Activated naive CD8-positive, alpha-beta T cell (primary cell): ENCODE measurements around the gene ZNF683.
A peak's percentile ranks its signal among the peaks of the same experiment; 100 is the strongest.
"Not testable (repeated sequence)": the region's sequence is repeated elsewhere in the genome, so short reads cannot be mapped to it uniquely, and the experiment has no call there.

Source experiments
- H3K27ac Mint-ChIP-seq: one replicate; pipeline ENCODE4 v1.8.0; 2021; ENCODE audit warnings: mixed read lengths
- H3K27me3 Mint-ChIP-seq: one replicate; pipeline ENCODE4 v1.8.0; 2021; ENCODE audit warnings: mixed read lengths
- H3K36me3 Mint-ChIP-seq: one replicate; pipeline ENCODE4 v1.8.0; 2021; ENCODE audit warnings: mixed read lengths
- H3K4me1 Mint-ChIP-seq: one replicate; pipeline ENCODE4 v1.8.0; 2021; ENCODE audit warnings: low read depth, mixed read lengths
- H3K4me3 Mint-ChIP-seq: one replicate; pipeline ENCODE4 v1.8.0; 2021; ENCODE audit warnings: mild to moderate bottlenecking, mixed read lengths
- H3K9me3 Mint-ChIP-seq: one replicate; pipeline ENCODE4 v1.8.0; 2021; ENCODE audit warnings: low read depth, mixed read lengths

The ZNF683 gene

GRCh38 chr1:26399034-26399433 lies 26.5 kb upstream of the ZNF683 start:
- no peaks in the 10 kb centered on the region for H3K36me3 Mint-ChIP-seq
- peaks cover 8% of the 10 kb centered on the region for H3K27me3 Mint-ChIP-seq
- H3K4me3 Mint-ChIP-seq, result no peak overlapping the region
- no peaks in the 10 kb centered on the region for H3K9me3 Mint-ChIP-seq
- no peak overlapping the region for H3K27ac Mint-ChIP-seq
- peaks cover 4% of the 10 kb centered on the region for H3K4me1 Mint-ChIP-seq

GRCh38 chr1:26395754-26396153 lies 23.2 kb upstream of the ZNF683 start:
- Mint-ChIP-seq H3K9me3 (no peaks in the 10 kb centered on the region), H3K4me1 (peaks cover 14% of the 10 kb centered on the region), H3K4me3 (no peak overlapping the region), H3K27me3 (no peaks in the 10 kb centered on the region), H3K36me3 (no peaks in the 10 kb centered on the region), H3K27ac (no peak overlapping the region)

- Mint-ChIP-seq H3K4me3 (no peak overlapping the region), H3K27me3 (no peaks in the 10 kb centered on the region), H3K27ac (peak overlapping the region; percentile 5), H3K4me1 (peaks cover 36% of the 10 kb centered on the region), H3K36me3 (no peaks in the 10 kb centered on the region), H3K9me3 (no peaks in the 10 kb centered on the region)
Observed at GRCh38 chr1:26391450-26391849, 18.9 kb upstream of the ZNF683 start.

GRCh38 chr1:26389604-26390247 lies 17.2 kb upstream of the ZNF683 start:
- H3K4me3 Mint-ChIP-seq, result no peak overlapping the region
- H3K4me1 Mint-ChIP-seq, result peaks cover 47% of the 10 kb centered on the region
- no peak overlapping the region for H3K27ac Mint-ChIP-seq
- no peaks in the 10 kb centered on the region for H3K9me3 Mint-ChIP-seq
- no peaks in the 10 kb centered on the region for H3K27me3 Mint-ChIP-seq
- no peaks in the 10 kb centered on the region for H3K36me3 Mint-ChIP-seq

GRCh38 chr1:26388791-26389445 lies 16.4 kb upstream of the ZNF683 start:
- no peaks in the 10 kb centered on the region for H3K27me3 Mint-ChIP-seq
- no peaks in the 10 kb centered on the region for H3K9me3 Mint-ChIP-seq
- H3K36me3 Mint-ChIP-seq, result no peaks in the 10 kb centered on the region
- no peak overlapping the region for H3K4me3 Mint-ChIP-seq
- H3K4me1 Mint-ChIP-seq, result peaks cover 52% of the 10 kb centered on the region
- no peak overlapping the region for H3K27ac Mint-ChIP-seq

GRCh38 chr1:26387447-26387846 lies 14.9 kb upstream of the ZNF683 start:
- Mint-ChIP-seq H3K27me3 (no peaks in the 10 kb centered on the region), H3K36me3 (no peaks in the 10 kb centered on the region), H3K27ac (no peak overlapping the region), H3K4me3 (no peak overlapping the region), H3K4me1 (peaks cover 53% of the 10 kb centered on the region), H3K9me3 (no peaks in the 10 kb centered on the region)

GRCh38 chr1:26385063-26385462 lies 12.5 kb upstream of the ZNF683 start:
- peaks cover 48% of the 10 kb centered on the region for H3K4me1 Mint-ChIP-seq
- H3K27me3 Mint-ChIP-seq, H3K9me3 Mint-ChIP-seq, H3K36me3 Mint-ChIP-seq, H3K27ac Mint-ChIP-seq, H3K4me3 Mint-ChIP-seq: not testable (repeated sequence)

GRCh38 chr1:26384076-26384475 lies 11.5 kb upstream of the ZNF683 start:
- Mint-ChIP-seq H3K27ac (no peak overlapping the region), H3K36me3 (no peaks in the 10 kb centered on the region), H3K9me3 (no peaks in the 10 kb centered on the region), H3K4me3 (no peak overlapping the region), H3K27me3 (no peaks in the 10 kb centered on the region), H3K4me1 (peaks cover 42% of the 10 kb centered on the region)

- Mint-ChIP-seq H3K9me3 (no peaks in the 10 kb centered on the region), H3K4me1 (peaks cover 61% of the 10 kb centered on the region), H3K27ac (peak overlapping the region; percentile 73), H3K27me3 (no peaks in the 10 kb centered on the region), H3K4me3 (peak overlapping the region; percentile 61), H3K36me3 (no peaks in the 10 kb centered on the region)
Observed at GRCh38 chr1:26378879-26379251, 6.3 kb upstream of the ZNF683 start.

- Mint-ChIP-seq H3K9me3 (no peaks in the 10 kb centered on the region), H3K4me3 (peak overlapping the region; percentile 61), H3K27ac (peak overlapping the region; percentile 73), H3K36me3 (no peaks in the 10 kb centered on the region), H3K4me1 (peaks cover 66% of the 10 kb centered on the region), H3K27me3 (no peaks in the 10 kb centered on the region)
Observed at GRCh38 chr1:26378088-26378878, 5.7 kb upstream of the ZNF683 start.

GRCh38 chr1:26376050-26376449 lies 3.5 kb upstream of the ZNF683 start:
- Mint-ChIP-seq H3K36me3 (peaks cover under 1% of the 10 kb centered on the region), H3K4me1 (peaks cover 86% of the 10 kb centered on the region), H3K27ac (peak overlapping the region; percentile 10), H3K27me3 (no peaks in the 10 kb centered on the region), H3K4me3 (no peak overlapping the region), H3K9me3 (no peaks in the 10 kb centered on the region)

- no peaks in the 10 kb centered on the region for H3K9me3 Mint-ChIP-seq
- peaks cover 90% of the 10 kb centered on the region for H3K4me1 Mint-ChIP-seq
- H3K4me3 Mint-ChIP-seq, result peak overlapping the region; percentile 54
- no peaks in the 10 kb centered on the region for H3K27me3 Mint-ChIP-seq
- H3K27ac Mint-ChIP-seq, result peak overlapping the region; percentile 28
- peaks cover 5% of the 10 kb centered on the region for H3K36me3 Mint-ChIP-seq
Observed at GRCh38 chr1:26375081-26375480, 2.5 kb upstream of the ZNF683 start.

GRCh38 chr1:26374361-26374760 lies 1.8 kb upstream of the ZNF683 start:
- Mint-ChIP-seq H3K4me1 (peaks cover 93% of the 10 kb centered on the region), H3K4me3 (peak overlapping the region; percentile 43), H3K27ac (peak overlapping the region; percentile 50)
- not testable (repeated sequence) for H3K36me3 Mint-ChIP-seq, H3K9me3 Mint-ChIP-seq, H3K27me3 Mint-ChIP-seq

GRCh38 chr1:26373789-26374188 lies 1.2 kb upstream of the ZNF683 start:
- Mint-ChIP-seq H3K27me3 (no peaks in the 10 kb centered on the region), H3K4me3 (peak overlapping the region; percentile 63), H3K9me3 (no peaks in the 10 kb centered on the region), H3K36me3 (peaks cover 5% of the 10 kb centered on the region), H3K4me1 (peaks cover 90% of the 10 kb centered on the region), H3K27ac (peak overlapping the region; percentile 31)

- H3K9me3 Mint-ChIP-seq, result no peaks in the 10 kb centered on the region
- peaks cover 87% of the 10 kb centered on the region for H3K4me1 Mint-ChIP-seq
- peak overlapping the region; percentile 2 for H3K27ac Mint-ChIP-seq
- H3K4me3 Mint-ChIP-seq, result peak overlapping the region; percentile 63
- H3K36me3 Mint-ChIP-seq, result peaks cover 5% of the 10 kb centered on the region
- H3K27me3 Mint-ChIP-seq, result no peaks in the 10 kb centered on the region
Observed at GRCh38 chr1:26373281-26373680, 731 bp upstream of the ZNF683 start.
